Mucosa of descending colon (tissue), 3 donors: ENCODE data around the gene C16orf89. TPM values are rescaled to one million over a fixed set of nuclear protein-coding genes. Genes with fewer than 3 reads are reported as not detected.
A peak's percentile ranks its signal among the peaks of the same experiment; 100 is the strongest.

ENCODE experiments used
- ATAC-seq: fragments of 200-7000 bp; cut with Tn5 transposase; one replicate; pipeline ENCODE4 v1.9.1; 2020; ENCODE audit warnings: mild to moderate bottlenecking, moderate library complexity
- DNase-seq, 3 donors: peaks; one replicate each; pipeline ENCODE4 v3.0.0-alpha.2; 2020
- H3K36me3 ChIP-seq: fragments of 200-600 bp; one replicate; pipeline ENCODE4 v1.8.0; 2021; ENCODE audit warnings: low read depth, mild to moderate bottlenecking
- H3K4me1 ChIP-seq: fragments of 200-600 bp; one replicate; pipeline ENCODE4 v1.8.0; 2021; ENCODE audit warnings: low read depth, mild to moderate bottlenecking
- H3K4me3 ChIP-seq: fragments of 200-600 bp; one replicate; pipeline ENCODE4 v1.8.0; 2021; ENCODE audit warnings: mild to moderate bottlenecking
- H3K9me3 ChIP-seq: fragments of 200-600 bp; one replicate; pipeline ENCODE4 v1.8.0; 2021; ENCODE audit warnings: mild to moderate bottlenecking
- CTCF ChIP-seq: fragments of 200-600 bp; IDR thresholded peaks from one replicate; pipeline ENCODE4 v1.8.0; 2022; ENCODE audit warnings: antibody characterized with exemption, mild to moderate bottlenecking
- intact Hi-C, 2 donors: fragments of 100-400 bp; cut with DNase I in 1 of 2; cut with micrococcal nuclease in 1 of 2; formaldehyde crosslinking; loops; one replicate each; pipeline versions ENCODE4 v1.11.0 to v1.11.1; 2022; cut with DNase I, micrococcal nuclease
- total RNA-seq, 3 donors: library from RNA; stranded (reverse); fragmentation: NEBNext Ultra II Directional in 2 of 3; extraction: Animal tissue kit (Norgen Biotek cat#: 25700) in 2 of 3; gene quantifications; one replicate each; pipeline versions ENCODE4 v1.2.1 to v1.2.4, GENCODE V29; 2021 to 2023
- donor health status: DM: no; HTN: no; CAD: no; lungs with moderate emphysema.
- donor health status: DM: no; HTN: no; CAD: no.
- donor health status: DM: no; HTN: yes; CAD: no.

The C16orf89 gene
- total RNA-seq, 3 donors from 2014 or later, result 2.5 to 5.0 (median 3.3) TPM

- DNase-seq, result no peak
Measured at GRCh38 chr16:5062051-5062450, 3.7 kb downstream of the C16orf89 start.

GRCh38 chr16:5060073-5060641 is 5.6 kb downstream of the C16orf89 start:
- no peak for DNase-seq
- Histone ChIP-seq H3K36me3 (no peaks in the 10 kb centered on the region), H3K4me3 (no peak overlapping the region), H3K4me1 (peaks cover 6% of the 10 kb centered on the region), H3K9me3 (no peaks in the 10 kb centered on the region)
- TF ChIP-seq CTCF, result no peak
- ATAC-seq, result no peak
- intact Hi-C loops, result no loop called here

More at GRCh38 chr16:5062051-5062450, 3.7 kb downstream of the C16orf89 start:
- ATAC-seq, result no peak
- Histone ChIP-seq H3K36me3 (no peaks in the 10 kb centered on the region), H3K9me3 (no peaks in the 10 kb centered on the region), H3K4me1 (peaks cover 14% of the 10 kb centered on the region), H3K4me3 (no peak overlapping the region)
- intact Hi-C loops, result no loop called here
- TF ChIP-seq CTCF, result no peak

- Histone ChIP-seq H3K4me1 (no peaks in the 10 kb centered on the region), H3K36me3 (no peaks in the 10 kb centered on the region), H3K9me3 (no peaks in the 10 kb centered on the region), H3K4me3 (no peak overlapping the region)
- TF ChIP-seq CTCF, result no peak
- ATAC-seq, result no peak
- DNase-seq, result no peak
- intact Hi-C loops, result no loop called here
Measured at GRCh38 chr16:5059386-5060072, 6.2 kb downstream of the C16orf89 start.

GRCh38 chr16:5058476-5058875 is 7.3 kb downstream of the C16orf89 start:
- ATAC-seq (no peak), DNase-seq (no peak)
- intact Hi-C loops, result no loop called here
- TF ChIP-seq CTCF, result no peak
- Histone ChIP-seq H3K4me3 (no peak overlapping the region), H3K4me1 (no peaks in the 10 kb centered on the region), H3K36me3 (no peaks in the 10 kb centered on the region), H3K9me3 (no peaks in the 10 kb centered on the region)

GRCh38 chr16:5056352-5056751 is 9.4 kb downstream of the C16orf89 start:
- Histone ChIP-seq H3K9me3 (no peaks in the 10 kb centered on the region), H3K4me1 (no peaks in the 10 kb centered on the region), H3K4me3 (no peak overlapping the region), H3K36me3 (no peaks in the 10 kb centered on the region)
- ATAC-seq, result peak; percentile 83
- DNase-seq, result peak in 2 of 3 donors; percentile 40 to 62
- intact Hi-C loops, result no loop called here
- TF ChIP-seq CTCF, result peak; percentile 17
